Stimulated activated CD8-positive, alpha-beta memory T cell treated with anti-CD3 and anti-CD28 coated beads, Interleukin-15, amount 100 ng/mL, for 1 hour (primary cell): ENCODE data around the gene MID1.

ENCODE experiments used
- DNase-seq: peaks from one replicate; pipeline ENCODE4 v3.0.0-alpha.2; 2020; ENCODE audit warnings: low read depth

The MID1 gene

GRCh38 chrX:10620121-10620699 lies at the start of gene MID1:
MID1 (minus strand) TSS chrX:10620585; CDS start chrX:10567547, 53,038 bp downstream.
- DNase-seq, result no peak

- DNase-seq, result no peak
Observed at GRCh38 chrX:10667143-10667542, 46.8 kb upstream of the MID1 start.

- DNase-seq, result no peak
Observed at GRCh38 chrX:10666102-10666501, 45.7 kb upstream of the MID1 start.

GRCh38 chrX:10665681-10666080 lies 45.3 kb upstream of the MID1 start:
- no peak for DNase-seq

GRCh38 chrX:10660171-10660570 lies 39.8 kb upstream of the MID1 start:
- no peak for DNase-seq

GRCh38 chrX:10656214-10656613 lies 35.8 kb upstream of the MID1 start:
- DNase-seq, result no peak

- no peak for DNase-seq
Observed at GRCh38 chrX:10654960-10655359, 34.6 kb upstream of the MID1 start.

- no peak for DNase-seq
Observed at GRCh38 chrX:10653302-10653701, 32.9 kb upstream of the MID1 start.

GRCh38 chrX:10649265-10649664 lies 28.9 kb upstream of the MID1 start:
- DNase-seq, result no peak

GRCh38 chrX:10648614-10649013 lies 28.2 kb upstream of the MID1 start:
- no peak for DNase-seq

GRCh38 chrX:10636851-10637250 lies 16.5 kb upstream of the MID1 start:
- DNase-seq, result no peak

GRCh38 chrX:10636337-10636736 lies 16.0 kb upstream of the MID1 start:
- no peak for DNase-seq

GRCh38 chrX:10634392-10635161 lies 14.2 kb upstream of the MID1 start:
- DNase-seq, result no peak

- no peak for DNase-seq
Observed at GRCh38 chrX:10633722-10634121, 13.3 kb upstream of the MID1 start.

- no peak for DNase-seq
Observed at GRCh38 chrX:10631416-10632145, 11.2 kb upstream of the MID1 start.

- no peak for DNase-seq
Observed at GRCh38 chrX:10630320-10630719, 9.9 kb upstream of the MID1 start.

GRCh38 chrX:10629905-10630304 lies 9.5 kb upstream of the MID1 start:
- DNase-seq, result no peak

GRCh38 chrX:10628906-10629305 lies 8.5 kb upstream of the MID1 start:
- no peak for DNase-seq

- DNase-seq, result no peak
Observed at GRCh38 chrX:10622197-10622596, 1.8 kb upstream of the MID1 start.

- DNase-seq, result no peak
Observed at GRCh38 chrX:10619425-10620046, 849 bp downstream of the MID1 start.

GRCh38 chrX:10618961-10619360 lies 1.4 kb downstream of the MID1 start:
- DNase-seq, result no peak

- DNase-seq, result no peak
Observed at GRCh38 chrX:10617999-10618351, 2.4 kb downstream of the MID1 start.
